ENCODE results near the gene SLC4A2.

Gene SLC4A2

DNA sequence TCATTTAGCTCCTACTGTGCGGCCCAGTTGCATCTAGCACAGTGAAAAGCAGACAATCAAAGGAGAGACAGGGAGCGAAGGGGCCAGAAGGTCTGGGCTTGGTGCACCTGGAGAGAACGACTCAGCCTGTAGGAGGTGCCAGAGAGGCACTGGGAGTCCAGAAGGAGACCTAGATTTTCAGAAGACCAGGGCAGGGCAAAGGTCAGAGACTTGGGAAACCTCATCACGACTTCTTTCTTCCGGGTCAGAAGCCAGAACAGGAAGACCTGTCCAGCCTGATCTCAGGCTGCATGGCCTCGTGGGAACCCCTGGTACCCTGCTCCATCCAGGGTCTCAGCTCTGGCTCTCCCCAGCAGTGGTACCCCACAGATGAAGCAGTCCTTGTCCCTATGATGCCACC lies 32.0 kb downstream of the SLC4A2 start:
- Histone ChIP-seq H3K27ac (ENCODE audit: extremely low read depth, low read depth, low read length) (no peak overlapping the region), H3K4me1 (ENCODE audit: control insufficient read depth, insufficient read depth, low read length) (peaks cover 4% of the 10 kb centered on the region; the same call in 1 of the 2 replicates), H3K9me3 (ENCODE audit: control insufficient read depth, insufficient read depth, low read depth, low read length) (no peaks in the 10 kb centered on the region), H3K36me3 (ENCODE audit: control insufficient read depth in 2 of 2, insufficient read depth in 1 of 2, low read length in 2 of 2) (peaks cover 0 to 51% of the 10 kb centered on the region in 2 experiments; a peak in 1 of 3 replicates), H3K4me3 (ENCODE audit: low read depth, low read length) (no peak overlapping the region)
- TF ChIP-seq ZNF624 (tag by site-specific recombination; IDR thresholded peaks at IDR 0.05), result no peak
- peak; percentile 6; the same call in 1 of the 2 replicates for TF ChIP-seq ZNF654 (tag by site-specific recombination; IDR thresholded peaks at IDR 0.05; ENCODE audit: low read depth)
- TF ChIP-seq, protein P1, sequence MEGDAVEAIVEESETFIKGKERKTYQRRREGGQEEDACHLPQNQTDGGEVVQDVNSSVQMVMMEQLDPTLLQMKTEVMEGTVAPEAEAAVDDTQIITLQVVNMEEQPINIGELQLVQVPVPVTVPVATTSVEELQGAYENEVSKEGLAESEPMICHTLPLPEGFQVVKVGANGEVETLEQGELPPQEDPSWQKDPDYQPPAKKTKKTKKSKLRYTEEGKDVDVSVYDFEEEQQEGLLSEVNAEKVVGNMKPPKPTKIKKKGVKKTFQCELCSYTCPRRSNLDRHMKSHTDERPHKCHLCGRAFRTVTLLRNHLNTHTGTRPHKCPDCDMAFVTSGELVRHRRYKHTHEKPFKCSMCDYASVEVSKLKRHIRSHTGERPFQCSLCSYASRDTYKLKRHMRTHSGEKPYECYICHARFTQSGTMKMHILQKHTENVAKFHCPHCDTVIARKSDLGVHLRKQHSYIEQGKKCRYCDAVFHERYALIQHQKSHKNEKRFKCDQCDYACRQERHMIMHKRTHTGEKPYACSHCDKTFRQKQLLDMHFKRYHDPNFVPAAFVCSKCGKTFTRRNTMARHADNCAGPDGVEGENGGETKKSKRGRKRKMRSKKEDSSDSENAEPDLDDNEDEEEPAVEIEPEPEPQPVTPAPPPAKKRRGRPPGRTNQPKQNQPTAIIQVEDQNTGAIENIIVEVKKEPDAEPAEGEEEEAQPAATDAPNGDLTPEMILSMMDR (tag by site-specific recombination; IDR thresholded peaks at IDR 0.05), result peak; percentile 41
- ChIA-PET CTCF (interaction anchor here (0.9 to 4.9 kb wide), 6 partner anchors 9 to 79 kb away, joined by 3 to 43 read pairs (median 4); partner anchors contain the start of gene ABCB8), POLR2A (no interaction called here)

DNA sequence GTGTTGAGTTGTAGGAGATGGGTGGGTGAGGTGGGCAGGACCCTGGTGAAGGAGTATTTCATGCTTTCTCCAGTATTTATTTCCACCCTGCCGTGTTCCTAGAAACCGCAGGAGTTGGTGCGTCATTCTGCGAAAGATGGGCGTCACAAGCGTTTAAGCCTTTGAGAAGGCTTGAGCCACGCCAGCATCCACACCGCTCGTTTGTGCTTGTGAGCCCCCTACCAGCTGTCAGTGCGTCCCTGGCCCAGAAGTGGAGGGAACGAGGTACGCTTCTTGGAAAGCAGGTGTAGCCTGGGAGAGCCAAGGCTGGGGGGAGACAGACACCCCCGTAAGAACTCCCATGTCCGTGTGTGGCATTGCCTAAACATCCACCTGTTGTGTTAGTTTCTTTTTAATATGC lies 32.6 kb downstream of the SLC4A2 start:
- POLR2A ChIA-PET, result no interaction called here
- CTCF ChIA-PET, result interaction anchor here (0.6 to 4.9 kb wide), 9 partner anchors 8 to 255 kb away, joined by 3 to 43 read pairs (median 4); partner anchors contain the start of gene ABCB8
- Histone ChIP-seq H3K4me3 (ENCODE audit: low read depth, low read length) (no peak overlapping the region), H3K27ac (ENCODE audit: extremely low read depth, low read depth, low read length) (no peak overlapping the region), H3K4me1 (ENCODE audit: control insufficient read depth, insufficient read depth, low read length) (peaks cover 4% of the 10 kb centered on the region; the same call in 1 of the 2 replicates), H3K36me3 (ENCODE audit: control insufficient read depth in 2 of 2, insufficient read depth in 1 of 2, low read length in 2 of 2) (peaks cover 0 to 55% of the 10 kb centered on the region in 2 experiments; a peak in 1 of 3 replicates), H3K9me3 (ENCODE audit: control insufficient read depth, insufficient read depth, low read depth, low read length) (no peaks in the 10 kb centered on the region)
- TF ChIP-seq KLF1 (tag by site-specific recombination; IDR thresholded peaks at IDR 0.05), result no peak
- TF ChIP-seq, protein P2, sequence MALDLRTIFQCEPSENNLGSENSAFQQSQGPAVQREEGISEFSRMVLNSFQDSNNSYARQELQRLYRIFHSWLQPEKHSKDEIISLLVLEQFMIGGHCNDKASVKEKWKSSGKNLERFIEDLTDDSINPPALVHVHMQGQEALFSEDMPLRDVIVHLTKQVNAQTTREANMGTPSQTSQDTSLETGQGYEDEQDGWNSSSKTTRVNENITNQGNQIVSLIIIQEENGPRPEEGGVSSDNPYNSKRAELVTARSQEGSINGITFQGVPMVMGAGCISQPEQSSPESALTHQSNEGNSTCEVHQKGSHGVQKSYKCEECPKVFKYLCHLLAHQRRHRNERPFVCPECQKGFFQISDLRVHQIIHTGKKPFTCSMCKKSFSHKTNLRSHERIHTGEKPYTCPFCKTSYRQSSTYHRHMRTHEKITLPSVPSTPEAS (tag by site-specific recombination; IDR thresholded peaks at IDR 0.05), result no peak
- no peak for TF ChIP-seq WT1 (tag by site-specific recombination; IDR thresholded peaks at IDR 0.05)
- TF ChIP-seq, protein P3, sequence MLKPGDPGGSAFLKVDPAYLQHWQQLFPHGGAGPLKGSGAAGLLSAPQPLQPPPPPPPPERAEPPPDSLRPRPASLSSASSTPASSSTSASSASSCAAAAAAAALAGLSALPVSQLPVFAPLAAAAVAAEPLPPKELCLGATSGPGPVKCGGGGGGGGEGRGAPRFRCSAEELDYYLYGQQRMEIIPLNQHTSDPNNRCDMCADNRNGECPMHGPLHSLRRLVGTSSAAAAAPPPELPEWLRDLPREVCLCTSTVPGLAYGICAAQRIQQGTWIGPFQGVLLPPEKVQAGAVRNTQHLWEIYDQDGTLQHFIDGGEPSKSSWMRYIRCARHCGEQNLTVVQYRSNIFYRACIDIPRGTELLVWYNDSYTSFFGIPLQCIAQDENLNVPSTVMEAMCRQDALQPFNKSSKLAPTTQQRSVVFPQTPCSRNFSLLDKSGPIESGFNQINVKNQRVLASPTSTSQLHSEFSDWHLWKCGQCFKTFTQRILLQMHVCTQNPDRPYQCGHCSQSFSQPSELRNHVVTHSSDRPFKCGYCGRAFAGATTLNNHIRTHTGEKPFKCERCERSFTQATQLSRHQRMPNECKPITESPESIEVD (tag by site-specific recombination; IDR thresholded peaks at IDR 0.05), result no peak
- no peak for TF ChIP-seq ZNF366 (tag by site-specific recombination; conservative IDR thresholded peaks at IDR 0.05)
- TF ChIP-seq ZSCAN30 (tag by site-specific recombination; IDR thresholded peaks at IDR 0.05), result no peak
- no peak for TF ChIP-seq ZNF707 (tag by site-specific recombination; IDR thresholded peaks at IDR 0.05)
- no peak for TF ChIP-seq EGR2 (tag by site-specific recombination; IDR thresholded peaks at IDR 0.05; ENCODE audit: low read depth)
- no peak for TF ChIP-seq YY2 (tag by site-specific recombination; IDR thresholded peaks at IDR 0.05)
- TF ChIP-seq, protein P4, sequence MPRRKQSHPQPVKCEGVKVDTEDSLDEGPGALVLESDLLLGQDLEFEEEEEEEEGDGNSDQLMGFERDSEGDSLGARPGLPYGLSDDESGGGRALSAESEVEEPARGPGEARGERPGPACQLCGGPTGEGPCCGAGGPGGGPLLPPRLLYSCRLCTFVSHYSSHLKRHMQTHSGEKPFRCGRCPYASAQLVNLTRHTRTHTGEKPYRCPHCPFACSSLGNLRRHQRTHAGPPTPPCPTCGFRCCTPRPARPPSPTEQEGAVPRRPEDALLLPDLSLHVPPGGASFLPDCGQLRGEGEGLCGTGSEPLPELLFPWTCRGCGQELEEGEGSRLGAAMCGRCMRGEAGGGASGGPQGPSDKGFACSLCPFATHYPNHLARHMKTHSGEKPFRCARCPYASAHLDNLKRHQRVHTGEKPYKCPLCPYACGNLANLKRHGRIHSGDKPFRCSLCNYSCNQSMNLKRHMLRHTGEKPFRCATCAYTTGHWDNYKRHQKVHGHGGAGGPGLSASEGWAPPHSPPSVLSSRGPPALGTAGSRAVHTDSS (tag by site-specific recombination; IDR thresholded peaks at IDR 0.05), result no peak
- TF ChIP-seq KLF9 (tag by site-specific recombination; IDR thresholded peaks at IDR 0.05; ENCODE audit: low read depth), result no peak
- no peak for TF ChIP-seq MEIS1 (CRISPR knock-in tag; IDR thresholded peaks at IDR 0.05; ENCODE audit: borderline replicate concordance)
- TF ChIP-seq, protein P5, sequence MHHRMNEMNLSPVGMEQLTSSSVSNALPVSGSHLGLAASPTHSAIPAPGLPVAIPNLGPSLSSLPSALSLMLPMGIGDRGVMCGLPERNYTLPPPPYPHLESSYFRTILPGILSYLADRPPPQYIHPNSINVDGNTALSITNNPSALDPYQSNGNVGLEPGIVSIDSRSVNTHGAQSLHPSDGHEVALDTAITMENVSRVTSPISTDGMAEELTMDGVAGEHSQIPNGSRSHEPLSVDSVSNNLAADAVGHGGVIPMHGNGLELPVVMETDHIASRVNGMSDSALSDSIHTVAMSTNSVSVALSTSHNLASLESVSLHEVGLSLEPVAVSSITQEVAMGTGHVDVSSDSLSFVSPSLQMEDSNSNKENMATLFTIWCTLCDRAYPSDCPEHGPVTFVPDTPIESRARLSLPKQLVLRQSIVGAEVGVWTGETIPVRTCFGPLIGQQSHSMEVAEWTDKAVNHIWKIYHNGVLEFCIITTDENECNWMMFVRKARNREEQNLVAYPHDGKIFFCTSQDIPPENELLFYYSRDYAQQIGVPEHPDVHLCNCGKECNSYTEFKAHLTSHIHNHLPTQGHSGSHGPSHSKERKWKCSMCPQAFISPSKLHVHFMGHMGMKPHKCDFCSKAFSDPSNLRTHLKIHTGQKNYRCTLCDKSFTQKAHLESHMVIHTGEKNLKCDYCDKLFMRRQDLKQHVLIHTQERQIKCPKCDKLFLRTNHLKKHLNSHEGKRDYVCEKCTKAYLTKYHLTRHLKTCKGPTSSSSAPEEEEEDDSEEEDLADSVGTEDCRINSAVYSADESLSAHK (tag by site-specific recombination; IDR thresholded peaks at IDR 0.05), result no peak
- TF ChIP-seq ZNF184 (tag by site-specific recombination; IDR thresholded peaks at IDR 0.05), result no peak
- TF ChIP-seq TRIM28 (IDR thresholded peaks at IDR 0.05; ENCODE audit: borderline replicate concordance, low read length), result no peak
- TF ChIP-seq, protein P6, sequence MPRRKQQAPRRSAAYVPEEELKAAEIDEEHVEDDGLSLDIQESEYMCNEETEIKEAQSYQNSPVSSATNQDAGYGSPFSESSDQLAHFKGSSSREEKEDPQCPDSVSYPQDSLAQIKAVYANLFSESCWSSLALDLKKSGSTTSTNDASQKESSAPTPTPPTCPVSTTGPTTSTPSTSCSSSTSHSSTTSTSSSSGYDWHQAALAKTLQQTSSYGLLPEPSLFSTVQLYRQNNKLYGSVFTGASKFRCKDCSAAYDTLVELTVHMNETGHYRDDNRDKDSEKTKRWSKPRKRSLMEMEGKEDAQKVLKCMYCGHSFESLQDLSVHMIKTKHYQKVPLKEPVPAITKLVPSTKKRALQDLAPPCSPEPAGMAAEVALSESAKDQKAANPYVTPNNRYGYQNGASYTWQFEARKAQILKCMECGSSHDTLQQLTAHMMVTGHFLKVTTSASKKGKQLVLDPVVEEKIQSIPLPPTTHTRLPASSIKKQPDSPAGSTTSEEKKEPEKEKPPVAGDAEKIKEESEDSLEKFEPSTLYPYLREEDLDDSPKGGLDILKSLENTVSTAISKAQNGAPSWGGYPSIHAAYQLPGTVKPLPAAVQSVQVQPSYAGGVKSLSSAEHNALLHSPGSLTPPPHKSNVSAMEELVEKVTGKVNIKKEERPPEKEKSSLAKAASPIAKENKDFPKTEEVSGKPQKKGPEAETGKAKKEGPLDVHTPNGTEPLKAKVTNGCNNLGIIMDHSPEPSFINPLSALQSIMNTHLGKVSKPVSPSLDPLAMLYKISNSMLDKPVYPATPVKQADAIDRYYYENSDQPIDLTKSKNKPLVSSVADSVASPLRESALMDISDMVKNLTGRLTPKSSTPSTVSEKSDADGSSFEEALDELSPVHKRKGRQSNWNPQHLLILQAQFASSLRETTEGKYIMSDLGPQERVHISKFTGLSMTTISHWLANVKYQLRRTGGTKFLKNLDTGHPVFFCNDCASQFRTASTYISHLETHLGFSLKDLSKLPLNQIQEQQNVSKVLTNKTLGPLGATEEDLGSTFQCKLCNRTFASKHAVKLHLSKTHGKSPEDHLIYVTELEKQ (tag by site-specific recombination; IDR thresholded peaks at IDR 0.05; ENCODE audit: borderline replicate concordance), result no peak
- TF ChIP-seq ZNF140 (tag by site-specific recombination; IDR thresholded peaks at IDR 0.05), result no peak
